ENCODE data around the gene FCN1.
"Not testable (repeated sequence)": the region's sequence is repeated elsewhere in the genome, so short reads cannot be mapped to it uniquely, and the experiment has no call there.

The FCN1 gene

DNA sequence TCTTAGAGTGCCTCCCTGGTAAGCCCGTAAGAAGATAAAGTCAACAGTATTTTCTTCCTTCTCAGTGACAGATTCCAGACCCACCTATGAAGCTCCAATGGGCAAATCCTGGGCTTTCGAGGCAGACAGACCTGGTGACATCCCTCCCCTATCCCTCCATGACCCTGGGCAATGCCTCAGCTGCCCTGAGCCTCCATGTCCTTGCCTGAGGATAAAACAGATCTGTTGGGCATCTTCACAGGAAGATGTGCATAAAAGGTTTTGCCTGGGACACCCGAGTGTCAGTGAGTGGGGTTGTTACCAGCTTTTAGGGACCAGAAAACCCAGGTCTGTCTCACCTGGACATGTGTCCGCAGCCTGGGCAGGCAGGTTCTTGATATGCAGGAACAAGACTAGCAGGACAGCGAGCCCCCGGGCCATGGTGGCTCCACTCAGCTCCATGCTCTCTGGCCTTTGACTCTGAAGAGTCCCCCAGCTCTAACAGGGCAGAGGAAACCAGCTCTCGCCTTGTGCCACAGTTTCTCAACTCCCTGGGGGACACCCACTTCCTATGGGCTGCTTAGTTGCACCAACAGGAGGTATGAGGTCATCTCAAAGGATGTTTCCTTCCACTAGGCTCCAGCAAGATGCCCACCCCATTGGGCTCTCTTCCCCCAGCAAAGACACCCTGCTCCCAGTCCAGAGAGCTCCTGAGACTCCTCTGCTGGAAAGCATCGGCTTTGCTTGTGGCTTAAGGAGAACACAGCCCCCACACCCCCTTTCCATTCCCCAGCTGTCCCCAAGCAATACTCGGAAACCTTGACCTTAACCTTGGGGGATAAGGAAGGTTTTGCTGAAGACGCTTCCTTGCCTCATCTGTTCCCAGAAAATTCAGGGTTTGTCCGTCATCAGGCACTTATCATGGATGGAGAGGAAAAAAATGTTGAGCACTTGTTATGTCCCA lies at the start of gene FCN1:
Gene FCN1 (minus strand): TSS at position 482 of the 943 bp plus-strand sequence. CDS start 41 bp downstream, at position 441.
- no peak for DNase-seq

- DNase-seq: no peak
These were observed 49.2 kb upstream of the FCN1 start for GRCh38 chr9:134966697-134967546.

GRCh38 chr9:134966270-134966669 lies 48.6 kb upstream of the FCN1 start:
- no peak for DNase-seq

GRCh38 chr9:134965851-134966250 lies 48.1 kb upstream of the FCN1 start:
- DNase-seq: no peak

DNA sequence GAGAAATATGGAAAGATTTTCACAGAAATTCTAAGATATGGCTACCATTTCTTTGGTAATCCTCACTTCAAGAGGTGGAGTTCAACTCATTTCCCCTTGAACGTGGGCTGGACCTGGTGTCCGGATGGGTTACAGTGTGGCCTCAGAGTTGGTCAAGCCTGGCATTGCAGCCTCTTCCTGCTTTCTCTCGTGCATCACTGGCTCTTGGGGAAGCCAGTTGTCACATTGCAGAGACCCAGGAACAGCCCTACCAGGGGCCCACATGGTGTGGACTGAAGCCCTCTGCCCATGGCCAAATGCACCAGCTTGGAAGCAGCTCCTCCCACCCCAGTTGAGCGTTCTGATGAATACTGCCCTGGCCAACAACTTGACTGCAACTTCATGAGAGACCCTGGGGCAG lies 47.7 kb upstream of the FCN1 start:
- DNase-seq: no peak

DNA sequence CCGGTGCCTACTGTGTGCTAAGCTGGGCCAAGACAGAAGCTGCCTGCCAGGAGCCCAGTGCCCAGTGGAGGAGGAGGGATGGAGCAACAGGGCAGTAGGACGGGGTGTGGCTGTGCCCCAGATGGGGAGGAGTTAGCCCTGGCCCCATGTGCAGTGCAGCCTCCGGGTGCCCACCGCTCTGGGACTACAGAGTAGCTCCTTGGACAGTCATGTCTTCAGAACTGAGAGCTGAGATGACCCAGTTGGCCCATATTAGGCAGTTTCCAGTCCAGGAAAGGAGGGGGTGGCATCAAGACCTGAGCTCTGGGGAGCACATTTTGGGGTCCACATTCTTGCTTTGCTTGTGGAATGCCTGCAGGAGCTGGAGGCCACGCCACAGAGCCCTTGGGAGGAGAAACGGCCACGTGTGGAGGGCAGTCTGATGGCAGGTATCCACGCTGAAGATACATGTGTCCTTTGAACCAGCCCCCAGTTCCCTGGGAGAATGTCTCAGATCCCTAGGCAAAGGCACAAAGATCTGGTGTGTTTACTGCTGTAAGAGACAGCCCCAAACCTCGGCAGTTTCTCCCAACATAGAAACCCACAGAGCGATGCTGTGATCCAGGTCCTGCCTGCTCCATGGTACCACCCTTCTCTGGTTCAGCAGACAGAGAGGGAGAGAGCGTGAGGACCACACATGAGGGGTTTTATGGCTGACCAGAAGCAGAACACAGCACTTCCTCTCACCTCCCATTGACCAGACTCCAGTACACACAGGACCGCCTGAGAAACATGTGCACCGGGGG lies 46.8 kb upstream of the FCN1 start:
- DNase-seq: no peak

DNA sequence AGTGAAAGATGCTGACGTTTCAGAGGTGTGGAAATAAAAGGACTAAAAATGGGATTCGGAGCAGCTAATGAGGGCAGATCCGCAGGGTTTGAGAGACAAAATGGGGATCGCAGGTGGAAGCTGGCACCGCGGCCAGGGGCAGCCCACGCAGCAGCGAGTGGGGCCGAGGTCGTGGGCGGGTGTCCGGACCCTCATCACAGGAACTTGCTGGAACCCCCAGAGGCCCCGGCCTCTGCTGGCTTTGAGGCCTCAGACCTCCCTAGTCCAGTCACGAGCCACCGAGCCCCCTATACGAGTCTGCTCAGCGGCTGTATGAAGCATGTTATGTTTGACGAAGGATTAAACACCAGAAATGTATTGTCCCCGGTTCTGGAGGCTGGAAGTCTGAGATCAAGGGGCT lies 45.8 kb upstream of the FCN1 start:
- no peak for DNase-seq

DNA sequence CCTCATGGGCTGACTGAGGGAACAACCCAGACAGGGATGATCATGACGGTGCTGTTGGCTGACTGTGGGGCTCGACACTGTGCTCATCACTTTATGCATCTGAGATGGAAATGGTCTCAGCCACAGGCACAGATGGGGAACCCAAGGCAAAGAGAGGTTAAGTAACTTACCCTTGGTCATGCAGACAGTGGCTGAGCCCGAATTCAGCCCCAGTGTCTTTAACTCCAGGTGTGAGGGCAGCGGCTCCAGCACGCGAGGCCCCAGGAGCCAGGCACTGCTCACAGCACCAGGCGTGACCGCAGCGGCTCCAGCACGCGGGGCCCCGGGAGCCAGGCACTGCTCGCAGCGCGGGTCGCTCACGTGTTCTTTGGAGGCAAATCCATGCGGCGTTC lies 45.3 kb upstream of the FCN1 start:
- DNase-seq: no peak

DNA sequence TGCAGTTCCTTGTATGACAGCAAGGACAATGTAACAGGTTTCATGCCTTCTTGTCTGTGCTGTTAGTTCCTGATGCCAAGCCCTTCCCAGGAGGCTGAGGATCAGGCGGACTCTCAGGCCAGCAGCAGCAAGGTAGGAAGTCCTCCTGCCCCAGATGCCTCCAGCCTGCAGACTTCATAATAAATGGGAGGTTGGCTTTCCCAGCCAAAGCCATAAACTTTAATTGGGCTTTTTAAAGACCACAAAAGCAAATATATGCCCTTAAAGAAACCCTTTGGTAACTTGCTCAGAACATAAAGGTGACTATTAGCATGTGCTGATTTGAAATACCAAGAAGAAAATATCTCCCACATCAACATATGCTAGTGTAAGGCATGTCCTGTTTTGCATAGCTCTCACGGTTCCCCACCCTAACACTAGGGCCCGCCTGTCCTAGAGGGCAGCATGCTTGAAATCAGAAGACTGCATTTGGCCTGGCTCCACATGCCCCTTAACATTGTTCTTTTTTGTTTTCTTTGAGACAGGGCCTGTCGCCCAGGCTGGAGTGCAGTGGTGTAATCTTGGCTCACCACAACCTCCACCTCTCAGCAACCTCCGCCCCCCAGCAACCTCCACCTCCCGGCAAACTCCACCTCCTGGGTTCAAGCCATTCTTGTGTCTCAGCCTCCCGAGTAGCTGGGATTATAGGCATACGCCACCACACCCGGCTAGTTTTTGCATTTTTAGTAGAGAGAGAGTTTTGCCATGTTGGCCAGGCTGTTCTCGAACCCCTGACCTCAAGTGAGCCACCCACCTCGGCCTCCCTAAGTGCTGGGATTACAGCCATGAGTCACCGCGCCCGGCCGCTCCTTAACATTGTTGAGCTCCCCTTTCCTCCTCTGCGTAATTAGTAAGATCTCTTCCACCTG lies 44.6 kb upstream of the FCN1 start:
- DNase-seq: no peak

- DNase-seq: no peak
These were observed 43.8 kb upstream of the FCN1 start for GRCh38 chr9:134961331-134962064.

GRCh38 chr9:134960701-134961181 lies 43.0 kb upstream of the FCN1 start:
- DNase-seq: no peak

DNA sequence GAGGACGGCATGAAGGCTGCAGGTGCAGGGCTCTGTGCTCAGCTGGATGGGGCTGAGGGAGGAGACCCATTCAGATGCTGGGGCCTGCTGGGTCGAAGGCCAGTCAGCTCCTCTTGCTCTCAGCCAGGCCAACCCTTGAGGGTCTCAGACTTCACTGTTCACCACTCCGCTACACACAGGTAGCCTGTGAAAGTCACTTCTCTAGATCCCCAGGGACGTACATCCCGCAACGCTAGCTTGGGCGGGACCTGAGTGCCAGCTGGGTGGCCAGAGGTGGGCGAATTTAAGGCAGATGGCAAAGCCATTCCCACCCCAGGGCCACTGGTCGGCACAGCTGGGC lies 42.2 kb upstream of the FCN1 start:
- no peak for DNase-seq

- DNase-seq: no peak
These were observed 41.6 kb upstream of the FCN1 start for GRCh38 chr9:134959126-134959970.

- DNase-seq: no peak
These were observed 40.2 kb upstream of the FCN1 start for GRCh38 chr9:134957945-134958227.

- no peak for DNase-seq
These were observed 39.6 kb upstream of the FCN1 start for GRCh38 chr9:134957165-134957944.

DNA sequence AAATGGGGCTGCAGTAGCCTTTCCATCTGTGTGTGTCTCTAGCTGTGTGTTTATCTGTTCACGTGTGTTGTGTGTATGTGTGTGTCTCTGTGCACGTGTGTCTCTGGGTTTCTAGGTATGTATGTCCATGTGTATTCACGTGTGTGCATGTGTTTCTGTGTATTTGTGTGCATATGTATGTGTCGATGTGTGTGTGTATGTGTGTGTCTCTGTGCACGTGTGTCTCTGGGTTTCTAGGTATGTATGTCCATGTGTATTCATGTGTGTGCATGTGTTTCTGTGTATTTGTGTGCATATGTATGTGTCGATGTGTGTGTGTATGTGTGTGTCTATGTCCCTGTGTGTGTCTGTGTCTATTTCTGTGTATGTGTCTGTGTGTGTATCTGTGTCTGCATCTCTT lies 38.7 kb upstream of the FCN1 start:
- not testable (repeated sequence) for DNase-seq

DNA sequence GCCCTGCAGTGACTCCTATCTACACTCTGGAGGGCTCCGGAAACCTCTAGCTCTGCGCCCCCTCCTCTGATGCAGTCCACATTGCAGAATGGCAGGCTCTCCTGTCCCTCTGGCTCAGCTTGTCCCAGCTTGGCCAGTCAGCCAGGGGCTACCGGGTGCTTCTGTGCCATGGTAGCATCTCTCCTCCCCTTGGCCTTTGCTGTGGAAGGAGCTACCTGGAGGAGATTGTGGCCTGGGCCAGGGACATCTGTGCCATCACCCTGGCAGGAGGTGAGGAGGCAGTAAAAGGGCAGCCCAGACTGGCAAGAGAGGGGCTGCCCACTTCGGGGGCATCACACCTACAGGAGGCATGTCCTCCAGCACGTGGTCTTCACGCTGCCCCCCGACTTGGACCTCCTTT lies 38.1 kb upstream of the FCN1 start:
- no peak for DNase-seq

DNA sequence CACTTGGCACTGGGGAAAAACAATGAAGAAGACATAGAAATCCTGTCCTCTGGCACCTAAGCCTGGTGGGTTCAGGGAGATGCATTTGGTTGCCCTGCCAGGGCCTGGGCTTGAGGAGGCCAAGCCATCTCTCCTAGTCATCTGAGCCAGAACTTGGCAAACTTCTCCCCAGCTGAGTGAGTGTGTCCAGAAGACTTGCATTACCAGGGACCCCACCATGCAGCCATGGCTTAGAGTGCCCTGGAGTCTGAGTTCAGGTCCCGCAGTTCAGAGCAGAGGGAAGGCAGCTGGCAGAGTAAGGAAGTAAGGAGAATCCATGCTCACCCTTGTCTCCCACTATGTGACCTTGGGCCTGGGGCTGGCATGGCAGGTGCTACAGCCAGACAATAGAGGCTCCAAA lies 37.4 kb upstream of the FCN1 start:
- no peak for DNase-seq

- DNase-seq: no peak
These were observed 34.3 kb upstream of the FCN1 start for GRCh38 chr9:134951994-134952393.

DNA sequence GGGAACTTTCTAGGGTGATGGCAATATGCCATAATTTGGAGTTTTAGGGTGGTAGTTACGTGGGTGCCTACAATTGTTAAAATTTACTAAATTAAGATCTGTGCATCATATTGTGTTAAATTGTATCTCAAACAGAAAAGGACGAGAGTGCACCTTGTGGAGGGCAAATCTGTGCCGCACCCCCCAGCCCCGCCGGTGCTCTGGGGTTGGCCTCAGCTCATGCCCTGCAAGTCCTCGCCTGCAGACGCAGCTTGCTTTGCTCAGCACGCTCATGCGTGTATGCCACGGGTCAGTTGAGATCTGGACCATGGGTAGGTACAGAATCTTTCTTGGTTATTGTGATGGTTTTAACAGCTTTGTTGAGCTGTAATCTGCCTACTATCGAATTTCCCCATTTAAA lies 33.7 kb upstream of the FCN1 start:
- no peak for DNase-seq
